NCI-H1930 (cell line): Measurements from ENCODE around the gene CD83.

Source experiments
- DNase-seq, 2 experiments: peaks; one replicate each; lab custom pipeline; 2025; lab: John Stamatoyannopoulos, UW

Gene CD83

DNA sequence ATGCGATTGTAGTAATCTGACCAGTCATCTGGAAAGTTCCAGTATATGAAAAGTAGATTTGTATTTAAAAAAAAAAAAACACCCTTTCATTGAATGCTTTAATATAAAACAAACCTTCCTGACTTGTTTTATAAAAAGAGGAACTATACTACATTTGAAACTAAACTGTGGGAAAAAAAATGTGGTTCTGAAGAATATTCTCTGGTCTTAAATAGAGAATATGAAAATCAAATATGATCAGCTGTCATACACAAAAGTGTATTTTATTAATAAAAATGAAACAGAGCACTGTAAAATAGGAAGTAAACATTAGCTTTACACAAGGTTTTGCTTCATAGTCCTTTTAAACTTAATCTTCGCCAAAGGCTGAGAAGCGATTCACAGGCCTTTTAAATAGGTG lies 25.3 kb upstream of the CD83 start:
- no peak for DNase-seq

DNA sequence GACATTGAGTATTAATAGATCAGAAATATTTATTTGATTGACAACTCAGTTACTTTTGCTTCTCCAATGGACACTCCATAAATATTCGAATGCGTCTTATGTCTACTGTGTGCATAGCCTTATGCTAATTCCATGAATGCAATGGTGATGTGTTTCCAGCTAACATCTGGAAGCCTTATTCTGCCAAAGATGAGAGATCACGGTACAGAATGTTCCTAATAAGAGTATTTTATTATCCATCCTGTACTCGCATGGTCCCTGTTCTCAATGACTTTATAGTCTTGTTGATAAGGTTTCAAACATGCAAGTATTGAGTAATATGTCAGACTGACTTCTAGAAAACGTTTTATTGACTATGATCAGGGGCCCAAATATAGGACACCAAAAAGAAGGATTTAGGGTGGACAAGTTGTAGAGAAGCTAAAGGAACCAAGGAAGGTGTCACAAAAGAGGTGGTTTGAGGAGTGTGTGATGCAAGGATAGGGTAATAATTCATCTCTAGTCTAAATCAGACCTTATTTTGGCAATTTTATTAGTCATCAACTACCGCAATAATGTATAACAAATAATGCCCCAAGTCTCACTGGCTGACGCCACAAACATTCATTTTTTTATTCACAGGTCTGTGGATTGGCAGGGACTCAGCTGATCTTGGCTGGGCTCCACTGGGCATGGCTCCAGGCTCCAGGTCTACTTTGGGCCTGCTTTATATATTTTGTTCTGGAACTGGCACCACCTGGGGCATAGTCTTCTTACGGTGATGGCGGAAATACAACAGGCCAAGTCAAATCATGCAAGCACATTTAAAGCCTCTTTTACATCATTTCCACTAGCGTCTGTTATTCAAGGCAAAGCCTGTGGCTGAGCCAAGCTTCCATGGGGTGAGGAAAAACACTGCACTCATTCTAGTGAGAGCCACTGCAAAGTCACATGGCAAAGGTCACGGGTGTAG lies 24.5 kb upstream of the CD83 start:
- no peak for DNase-seq

DNA sequence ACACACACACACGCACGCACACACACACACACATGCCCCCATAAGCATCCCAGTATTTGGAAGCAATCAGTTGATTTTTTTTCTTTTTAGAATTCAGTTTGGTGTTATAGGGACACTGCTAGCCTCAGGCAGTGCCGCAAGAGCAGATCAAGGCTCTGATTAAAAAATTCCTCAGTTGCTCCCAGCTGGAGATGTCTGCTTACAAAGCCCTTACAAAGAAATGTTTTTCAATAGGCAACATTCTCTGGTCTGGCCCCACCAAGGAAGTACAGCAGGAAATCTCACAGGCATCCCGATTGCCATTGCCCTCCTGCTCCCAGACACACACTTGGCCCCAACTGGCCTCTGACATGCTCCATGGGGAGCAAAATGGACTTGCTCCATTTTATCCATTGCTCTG lies 22.9 kb upstream of the CD83 start:
- no peak for DNase-seq

DNA sequence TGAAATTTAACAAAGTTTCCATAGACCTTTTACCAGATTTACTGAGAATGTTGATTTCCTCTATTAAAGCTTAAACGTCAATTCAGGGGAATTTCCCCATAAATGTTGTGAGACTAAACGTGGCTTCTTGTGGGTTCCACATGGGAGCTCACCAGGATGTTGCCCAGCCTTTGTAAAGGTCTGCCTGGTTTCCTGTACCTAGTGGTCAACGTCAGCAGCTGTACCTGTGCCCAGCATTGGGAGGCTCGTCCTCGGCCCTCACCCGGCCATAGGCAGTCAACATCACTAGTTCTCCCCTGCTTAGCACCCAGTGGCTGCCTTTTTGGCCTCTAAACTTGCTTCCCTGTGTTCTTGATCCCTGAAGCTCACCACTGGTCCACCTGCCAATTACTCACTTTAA lies 22.1 kb upstream of the CD83 start:
- no peak for DNase-seq

DNA sequence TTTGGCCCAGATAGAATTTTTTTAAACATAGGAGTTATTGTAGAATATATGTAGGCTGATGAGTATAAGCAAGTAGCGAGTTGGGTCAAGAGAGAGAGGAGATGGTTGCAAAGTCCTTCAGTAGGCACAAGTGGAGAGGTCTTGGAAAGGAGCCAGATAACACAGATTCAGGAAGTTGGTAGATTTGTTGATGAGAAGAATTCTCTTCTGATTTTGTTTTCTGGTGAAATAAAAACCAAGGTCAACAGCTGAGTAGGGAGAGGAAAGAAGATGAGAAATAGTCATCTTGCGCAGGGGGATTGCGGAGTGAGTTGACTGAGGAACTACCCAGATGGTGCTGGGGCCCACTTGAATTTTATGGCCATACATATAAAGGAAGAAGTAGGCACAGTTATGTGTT lies 17.4 kb upstream of the CD83 start:
- DNase-seq: no peak

DNA sequence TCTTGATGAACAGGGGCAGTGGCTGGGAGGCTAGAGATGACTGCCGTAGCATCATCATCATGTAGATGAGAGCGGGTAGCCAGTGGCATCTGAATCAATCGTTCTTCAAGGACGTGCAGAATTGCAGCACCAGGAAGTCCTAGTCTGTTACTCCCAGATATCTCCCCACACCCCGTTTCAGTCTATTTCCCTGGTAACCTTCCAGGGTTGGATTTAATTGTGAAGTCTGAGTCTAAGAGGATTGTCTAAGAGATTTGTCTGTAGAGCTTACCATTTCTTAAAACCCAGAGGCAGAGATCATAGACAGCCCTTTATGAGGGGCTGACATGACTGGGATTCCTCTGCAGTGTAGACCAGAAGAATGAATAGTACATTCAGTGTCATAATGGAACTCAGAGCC lies 16.6 kb upstream of the CD83 start:
- no peak for DNase-seq

DNA sequence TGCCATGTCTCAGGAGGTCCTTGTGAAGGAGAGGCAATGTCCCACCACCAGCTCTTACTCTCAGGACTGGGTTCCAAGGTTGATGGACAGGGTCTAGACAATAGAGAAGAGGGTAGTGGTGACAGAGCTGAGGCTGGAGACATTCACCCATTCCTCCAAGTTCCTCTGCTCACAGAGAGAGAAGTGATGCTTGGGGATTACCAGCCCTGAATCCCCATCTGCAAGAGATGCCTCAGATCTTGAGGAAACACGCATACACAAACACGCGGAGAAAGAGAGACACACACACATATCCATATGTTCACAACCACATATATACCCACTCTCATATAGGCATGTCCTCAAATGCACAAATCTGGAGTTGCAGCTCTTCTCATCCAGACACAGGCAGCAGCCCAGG lies 15.2 kb upstream of the CD83 start:
- DNase-seq: no peak

DNA sequence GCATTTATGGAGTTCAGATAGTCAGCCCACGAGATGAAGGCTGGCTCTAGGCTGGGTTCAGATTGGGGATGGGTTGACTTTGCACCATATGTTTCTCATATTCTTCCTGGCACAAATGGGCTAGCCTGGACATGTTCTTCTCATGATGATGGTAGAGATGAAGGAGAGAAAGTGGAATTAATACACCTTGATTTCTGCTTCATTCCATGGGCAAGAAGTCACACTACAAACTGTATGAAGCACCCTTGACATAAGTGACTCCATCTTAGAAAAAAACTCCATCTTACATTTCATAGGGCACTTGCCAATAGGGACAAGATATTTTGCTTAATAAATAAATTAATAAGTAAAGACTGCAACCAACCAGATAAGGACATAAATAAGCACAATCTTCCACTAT lies 12.0 kb upstream of the CD83 start:
- DNase-seq: no peak

DNA sequence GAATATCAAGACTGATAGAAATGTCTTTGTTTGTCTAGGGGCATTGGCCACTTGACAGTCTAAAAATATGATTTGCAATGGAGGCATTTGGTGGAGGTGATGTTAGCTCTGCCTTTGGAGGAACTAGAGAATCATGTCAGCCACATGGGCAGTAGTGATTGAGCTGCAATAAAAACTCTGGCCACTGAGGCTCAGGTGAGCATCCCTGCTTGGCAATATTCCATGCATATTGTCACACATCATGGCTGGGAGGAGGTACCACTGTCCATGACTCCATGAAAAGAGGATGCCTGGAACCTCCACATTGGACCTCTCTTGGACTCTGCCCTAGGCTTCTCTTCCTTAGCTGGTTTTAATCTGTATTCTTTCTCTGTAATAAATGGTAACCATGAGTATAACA lies 10.6 kb upstream of the CD83 start:
- no peak for DNase-seq

DNA sequence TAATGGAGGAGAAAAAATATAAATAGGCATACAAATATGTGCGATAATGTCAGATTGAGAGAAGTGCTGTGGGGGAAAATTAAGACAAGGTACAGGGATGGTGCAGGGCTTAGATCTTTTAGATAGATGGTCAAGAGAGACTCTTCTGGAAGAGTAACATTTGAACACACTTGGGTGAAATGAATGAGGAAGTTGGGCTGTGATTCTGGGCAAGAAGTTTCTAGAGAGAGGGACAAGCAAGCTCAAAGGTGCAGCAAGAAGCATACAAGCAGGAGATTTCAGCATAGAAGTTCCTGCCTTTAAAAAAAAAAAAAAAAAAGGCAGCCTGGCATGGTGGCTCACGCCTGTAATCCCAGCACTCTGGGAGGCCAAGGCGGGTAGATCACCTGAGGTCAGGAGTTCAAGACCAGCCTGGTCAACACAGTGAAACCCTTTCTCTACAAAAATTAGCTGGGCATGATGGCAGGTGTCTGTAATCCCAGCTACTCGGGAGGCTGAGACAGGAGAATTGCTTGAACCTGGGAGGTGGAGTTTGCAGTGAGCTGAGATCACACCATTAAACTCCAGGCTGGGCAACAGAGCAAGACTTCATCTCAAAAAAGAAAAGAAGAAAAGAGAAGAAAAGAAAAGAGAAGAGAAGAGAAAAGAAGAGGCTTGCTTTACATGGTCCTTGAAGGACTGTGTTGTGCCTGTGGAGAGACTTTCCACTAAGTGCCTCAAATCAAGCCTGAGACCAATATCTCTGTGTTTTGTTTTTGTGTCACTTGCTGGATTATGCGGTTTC lies 9.7 kb upstream of the CD83 start:
- DNase-seq: no peak

DNA sequence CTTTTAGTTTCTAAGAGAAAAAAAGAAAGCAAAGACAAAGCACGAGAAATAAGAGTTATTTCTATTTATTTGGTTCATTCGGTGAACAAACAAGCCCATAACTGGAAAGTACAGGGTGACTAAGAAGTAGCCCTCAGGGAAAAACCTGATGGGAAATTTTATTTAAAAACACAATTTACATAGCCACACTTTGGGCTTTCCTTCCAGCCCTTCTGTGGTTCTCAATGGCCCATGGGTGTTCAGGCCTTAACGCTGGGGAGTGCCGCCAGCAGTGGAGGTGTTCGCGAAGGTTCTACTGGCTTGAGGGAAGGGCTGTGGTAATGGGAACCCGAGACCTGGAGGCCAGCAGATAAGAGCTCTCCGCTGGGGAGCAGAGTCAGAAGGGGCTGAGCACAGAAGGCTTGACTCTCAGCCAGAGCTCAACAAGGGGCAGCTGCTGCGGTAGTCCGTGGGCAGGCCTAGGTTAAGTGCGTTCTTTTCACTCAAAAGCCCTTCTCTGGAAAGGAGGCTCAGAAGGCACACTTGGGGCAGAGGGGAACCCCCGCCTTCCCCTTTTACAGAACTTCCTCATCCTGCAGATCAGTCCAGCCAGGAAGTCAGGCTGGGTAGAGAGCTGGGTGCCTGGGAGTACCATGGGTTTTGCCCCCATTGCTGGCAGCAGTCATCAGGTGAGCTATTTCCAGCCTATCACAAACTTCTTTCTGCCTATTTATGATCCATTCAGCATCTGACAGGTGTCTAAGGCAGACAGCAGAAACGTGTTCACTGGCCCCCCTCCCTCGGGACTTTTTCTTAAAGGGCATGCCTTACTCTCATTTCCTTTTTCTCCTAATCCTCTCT lies 8.8 kb upstream of the CD83 start:
- DNase-seq: no peak

DNA sequence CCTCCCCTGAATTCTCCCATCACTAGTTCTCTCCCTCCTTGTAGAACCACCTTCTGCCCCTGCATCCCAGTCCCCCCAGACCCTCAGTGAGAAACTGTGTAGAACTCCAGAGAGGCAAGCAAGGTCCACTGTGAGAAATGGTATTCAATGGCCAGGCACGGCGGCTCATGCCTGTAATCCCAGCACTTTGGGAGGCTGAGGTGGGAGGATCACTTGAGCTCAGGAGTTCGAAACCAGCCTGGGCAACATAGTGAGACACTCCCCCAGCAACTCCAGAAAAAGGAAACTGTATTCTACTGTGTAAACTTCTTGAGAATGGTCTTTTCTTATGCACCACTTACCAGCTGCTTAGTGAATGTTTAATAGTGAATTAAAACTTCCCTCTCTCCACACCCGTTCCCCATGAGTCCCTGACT lies 8.2 kb upstream of the CD83 start:
- DNase-seq: no peak

DNA sequence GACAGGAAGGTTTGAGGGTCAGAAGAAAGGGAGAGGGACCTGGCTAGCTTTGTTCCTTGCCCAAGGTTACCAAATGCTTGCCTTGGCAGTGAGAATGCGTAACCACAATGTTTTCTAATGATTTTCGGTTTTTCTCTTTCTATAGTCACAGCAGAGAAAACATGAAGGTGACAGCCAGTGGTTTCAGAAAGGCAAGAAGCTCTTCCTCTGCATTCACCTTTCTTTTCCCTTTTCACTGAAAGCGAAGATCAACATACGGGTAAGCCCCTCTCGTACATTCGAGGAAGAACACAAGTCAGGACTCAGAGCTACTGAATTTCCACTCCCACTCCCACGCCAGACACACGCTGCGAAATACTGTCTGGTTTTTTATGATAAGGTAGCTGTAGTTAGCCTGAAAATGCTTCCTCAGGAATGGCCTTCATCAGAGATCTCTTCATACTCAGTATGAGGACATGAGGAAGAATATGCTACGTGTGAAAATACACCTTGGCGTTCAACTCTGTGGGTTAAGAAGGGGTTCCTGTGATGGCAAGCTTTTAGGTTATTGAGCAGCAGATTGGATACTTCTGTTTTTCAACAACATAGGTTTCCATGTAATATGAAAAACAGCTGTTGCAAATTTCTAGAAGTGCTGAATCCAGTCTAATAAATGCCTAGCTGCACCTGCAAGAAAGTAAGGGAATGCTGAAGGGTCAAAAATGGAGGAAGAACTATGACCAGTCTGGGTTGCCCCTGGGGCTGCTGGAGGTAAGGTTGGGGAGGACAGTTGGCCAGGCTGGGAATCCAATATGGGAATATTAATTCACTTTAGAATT lies 7.4 kb upstream of the CD83 start:
- no peak for DNase-seq

DNA sequence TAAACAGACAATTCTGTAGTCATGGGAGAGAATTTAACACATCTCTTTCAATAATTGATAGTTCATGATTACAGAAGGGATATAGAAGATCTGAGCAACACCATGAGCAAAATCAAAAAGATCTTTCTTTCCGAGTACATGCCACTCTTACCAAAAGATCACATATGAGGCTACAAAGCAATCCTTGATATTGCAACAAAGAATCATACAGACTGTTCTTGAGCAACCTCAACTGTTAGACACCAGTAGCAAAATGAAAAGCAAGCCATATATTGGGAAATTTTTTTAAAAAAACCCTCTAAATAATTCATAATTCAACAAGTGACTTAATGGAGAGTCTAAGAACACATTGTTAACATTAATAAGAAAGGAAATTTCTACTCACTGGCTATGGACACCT lies 3.6 kb upstream of the CD83 start:
- no peak for DNase-seq

DNA sequence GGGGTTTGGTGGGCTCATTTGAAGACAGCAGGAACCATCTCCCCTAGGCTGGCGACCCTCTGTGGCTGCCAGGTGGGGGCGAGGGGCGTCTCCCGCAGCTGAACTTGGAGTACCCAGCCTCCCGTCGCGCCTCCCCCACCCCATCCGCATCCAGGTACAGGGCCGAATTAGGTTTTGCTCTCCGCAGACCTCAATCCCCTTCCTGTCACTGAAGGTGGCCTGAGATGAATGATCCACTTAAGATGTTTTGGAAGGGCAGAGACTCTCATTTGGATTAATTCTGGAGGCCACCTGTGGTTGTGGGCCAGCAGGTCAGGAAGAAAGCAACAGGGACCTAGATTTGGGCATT lies 493 bp downstream of the CD83 start:
- DNase-seq: no peak

DNA sequence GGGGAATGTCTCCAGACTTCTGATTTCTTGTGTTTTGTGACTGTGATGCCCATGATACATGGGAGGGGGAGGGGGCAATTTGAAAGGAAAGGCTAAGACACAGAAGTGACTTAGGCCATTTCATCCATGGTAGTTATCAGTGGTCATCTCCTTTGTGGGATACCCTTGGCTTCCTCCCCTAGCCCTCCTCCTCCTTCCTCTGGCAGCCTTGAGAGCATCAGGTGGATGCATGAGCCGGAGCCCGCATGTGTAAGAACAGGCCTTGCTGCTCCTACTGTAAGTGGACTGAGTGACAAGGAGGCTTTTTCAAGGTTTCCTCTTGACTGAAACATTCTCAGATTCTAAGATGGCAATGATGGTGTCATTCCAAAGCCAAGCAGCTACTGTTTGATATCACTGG lies 874 bp downstream of the CD83 start:
- DNase-seq: no peak

DNA sequence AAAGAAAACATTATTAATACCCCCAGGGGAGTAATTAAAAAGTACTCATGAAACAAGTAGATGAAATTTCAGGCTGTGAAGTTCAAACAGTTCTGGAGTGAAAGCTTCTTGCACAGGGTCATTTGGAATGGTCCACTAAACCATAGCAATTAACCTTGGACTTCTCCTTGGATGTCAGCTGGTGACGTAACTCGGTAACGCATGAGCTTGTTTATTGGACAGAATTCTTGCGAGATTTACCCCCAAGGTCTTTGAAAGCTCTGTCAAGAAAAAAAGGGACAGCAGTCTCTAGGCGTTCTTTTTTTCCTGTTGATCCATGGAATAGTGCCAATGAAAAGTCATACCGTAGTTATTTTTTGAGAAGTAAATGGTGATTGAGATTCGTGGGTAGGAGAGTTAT lies 2.2 kb downstream of the CD83 start:
- no peak for DNase-seq

DNA sequence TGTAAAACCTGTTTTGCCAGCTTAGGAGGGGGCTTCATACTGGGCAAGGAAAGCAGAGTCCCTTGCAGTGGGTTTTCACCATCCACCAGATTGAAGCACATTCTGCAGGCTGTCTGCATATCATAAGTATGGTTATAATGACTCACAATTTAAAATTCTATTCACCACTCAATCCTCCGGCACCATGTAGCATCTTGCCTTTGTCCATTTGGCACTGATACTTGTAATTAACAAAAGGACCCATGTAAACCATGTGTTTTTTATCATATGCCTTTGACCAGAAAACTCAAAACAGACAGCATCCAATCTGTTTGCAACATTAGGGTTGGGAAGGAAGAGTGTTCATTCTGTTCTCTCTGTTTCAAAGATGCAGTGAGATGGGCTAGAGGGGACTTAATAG lies 3.0 kb downstream of the CD83 start:
- DNase-seq: no peak

DNA sequence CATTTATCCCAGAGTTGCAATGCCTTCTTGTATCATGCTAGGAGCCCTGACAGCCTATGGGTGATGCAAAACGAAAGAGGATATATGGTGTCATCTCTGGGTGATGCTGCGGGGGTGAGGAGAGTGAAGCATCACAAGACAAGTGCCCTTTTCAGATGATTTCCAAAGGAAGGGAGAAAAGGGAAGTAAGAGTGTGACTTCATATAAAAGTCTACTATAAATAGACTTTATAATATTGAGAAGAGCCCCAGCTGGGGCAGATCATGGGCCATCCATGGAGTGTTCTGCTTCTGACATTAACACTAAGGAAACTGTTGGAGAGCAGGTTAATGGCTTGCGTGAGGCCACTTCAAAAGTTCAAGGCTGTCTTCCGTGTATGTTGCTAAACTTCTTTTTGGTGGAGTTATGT lies 4.4 kb downstream of the CD83 start:
- DNase-seq: no peak

DNA sequence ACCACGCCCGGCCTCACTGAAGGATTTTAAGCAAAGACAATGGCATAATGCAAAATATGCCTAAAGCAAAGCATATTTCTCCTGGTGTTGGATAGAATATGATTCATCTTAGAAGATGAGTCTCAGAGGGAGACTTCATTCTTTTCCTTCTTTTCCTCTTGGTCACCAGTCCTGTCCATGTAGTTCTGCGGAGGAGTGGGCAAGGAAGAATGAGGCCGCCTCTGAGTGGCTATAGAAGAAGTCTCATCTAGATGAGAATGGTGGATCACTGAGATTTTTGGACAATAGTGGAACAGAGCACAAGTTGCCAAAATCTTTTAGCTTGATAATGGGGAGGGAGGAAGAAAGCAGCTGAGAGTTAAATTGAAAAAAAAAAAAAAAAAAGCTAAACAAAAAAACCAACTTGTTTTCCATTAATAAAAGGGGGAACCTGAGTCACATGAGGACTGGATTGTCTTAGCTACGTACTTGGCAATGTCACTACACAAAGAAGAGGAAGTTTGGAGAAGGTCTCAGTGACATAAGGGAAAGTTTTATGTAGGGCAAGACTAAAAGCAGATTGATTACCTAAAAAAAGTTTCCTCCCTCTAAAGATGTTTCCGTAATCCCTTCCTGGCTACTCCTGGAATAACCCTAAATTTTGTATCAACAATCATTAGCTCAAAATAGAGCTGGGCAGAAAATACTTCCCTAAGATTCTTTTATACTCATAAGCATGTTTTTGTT lies 6.0 kb downstream of the CD83 start:
- no peak for DNase-seq

DNA sequence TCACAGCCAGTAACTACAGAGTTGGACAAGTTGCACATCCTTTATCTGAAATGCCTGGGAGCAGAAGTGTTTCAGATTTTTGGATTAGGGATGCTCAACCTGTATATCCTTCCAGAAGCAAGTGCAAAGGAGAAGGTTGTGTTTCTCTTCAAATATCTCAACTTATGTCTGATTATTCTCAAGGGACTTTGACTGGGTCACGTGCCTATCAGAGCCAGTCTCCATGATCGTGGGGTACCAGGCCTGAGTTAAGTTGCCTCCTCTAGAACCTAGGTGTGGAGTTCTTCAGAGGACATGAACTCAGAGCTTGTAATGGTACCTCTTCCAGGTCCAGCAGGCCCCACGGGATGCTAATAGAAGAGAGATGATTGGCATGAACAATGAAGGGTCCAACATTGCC lies 7.8 kb downstream of the CD83 start:
- no peak for DNase-seq
